DND-41 (cell line): ENCODE measurements around the gene LRRC37A3.

Source experiments
- CTCF ChIP-seq: IDR thresholded peaks from 2 replicates; pipeline ENCODE4 v1.5.1; 2012; ENCODE audit warnings: borderline replicate concordance, low read length, moderate library complexity, mild to moderate bottlenecking; ENCODE audit not compliant: poor library complexity, severe bottlenecking; ENCODE audit errors: extremely low read depth
- EZH2 ChIP-seq: IDR thresholded peaks from 3 replicates; pipeline ENCODE4 v1.6.1; 2012; ENCODE audit warnings: borderline replicate concordance, low read depth, mild to moderate bottlenecking, moderate library complexity, low read length, inconsistent platforms; ENCODE audit not compliant: severe bottlenecking

- no peak for TF ChIP-seq EZH2
- TF ChIP-seq CTCF, result no peak
These were observed 16.8 kb upstream of the LRRC37A3 start for GRCh38 chr17:64936117-64936516.
